Vagina (tissue), 2 donors: ENCODE measurements around the gene TTC1. TPM values are rescaled to one million over a fixed set of nuclear protein-coding genes. Genes with fewer than 3 reads are reported as not detected.

Experiments
- DNase-seq, 2 donors: peaks; one replicate each; pipeline ENCODE4 v3.0.0-alpha.2; 2017; ENCODE audit errors: extremely low spot score in 2 of 2
- H3K27ac ChIP-seq: fragments of 200-600 bp; sonication (generic); one replicate; pipeline ENCODE4 v1.5.1; 2019
- H3K27me3 ChIP-seq: fragments of 200-600 bp; sonication (generic); one replicate; pipeline ENCODE4 v1.5.1; 2019
- H3K36me3 ChIP-seq, 2 donors: fragments of 200-600 bp; sonication (generic); one replicate each; pipeline ENCODE4 v1.5.1; 2017 to 2019
- H3K4me1 ChIP-seq: fragments of 200-600 bp; sonication (generic); one replicate; pipeline ENCODE4 v1.5.1; 2019
- H3K4me3 ChIP-seq, 2 donors: fragments of 200-600 bp; sonication (generic); 1 replicate in 1 of 2; 2 replicates in 1 of 2; pipeline ENCODE4 v1.5.1; 2016 to 2019
- H3K9me3 ChIP-seq: fragments of 200-600 bp; sonication (generic); one replicate; pipeline ENCODE4 v1.5.1; 2019
- POLR2A ChIP-seq, 2 donors: fragments of 450-650 bp; IDR thresholded peaks; one replicate each; pipeline ENCODE4 v1.6.1; 2017; ENCODE audit warnings: antibody characterized with exemption in 2 of 2, mild to moderate bottlenecking in 2 of 2, moderate library complexity in 2 of 2
- POLR2AphosphoS5 ChIP-seq, 2 donors: sonication (generic); formaldehyde crosslinking; IDR thresholded peaks; one replicate each; pipeline ENCODE4 v1.9.0; 2017; ENCODE audit warnings: antibody characterized with exemption in 2 of 2, mild to moderate bottlenecking in 2 of 2, low read depth in 1 of 2; ENCODE audit not compliant: insufficient read depth in 1 of 2
- intact Hi-C: fragments of 100-400 bp; cut with DNase I; formaldehyde crosslinking; loops from one replicate; pipeline ENCODE4 v1.15.1; 2023
- total RNA-seq: library from RNA; depleted of rRNA; stranded (reverse); fragments of >200 nt; gene quantifications from one replicate; pipeline ENCODE4 v1.2.3, GENCODE V29; 2016
- TF ChIP-seq, protein P1 (sequence below), 3 experiments: fragments of 450-650 bp in 2 of 3; fragments of 200-600 bp in 1 of 3; sonication (generic) in 1 of 3; IDR thresholded peaks; one replicate each; pipeline ENCODE4 v1.5.1; 2017 to 2019; ENCODE audit warnings: antibody characterized with exemption in 3 of 3, mild to moderate bottlenecking in 2 of 3, moderate library complexity in 2 of 3

Gene TTC1
- total RNA-seq, 1 donor from 2014 or later: 29.7 TPM

DNA sequence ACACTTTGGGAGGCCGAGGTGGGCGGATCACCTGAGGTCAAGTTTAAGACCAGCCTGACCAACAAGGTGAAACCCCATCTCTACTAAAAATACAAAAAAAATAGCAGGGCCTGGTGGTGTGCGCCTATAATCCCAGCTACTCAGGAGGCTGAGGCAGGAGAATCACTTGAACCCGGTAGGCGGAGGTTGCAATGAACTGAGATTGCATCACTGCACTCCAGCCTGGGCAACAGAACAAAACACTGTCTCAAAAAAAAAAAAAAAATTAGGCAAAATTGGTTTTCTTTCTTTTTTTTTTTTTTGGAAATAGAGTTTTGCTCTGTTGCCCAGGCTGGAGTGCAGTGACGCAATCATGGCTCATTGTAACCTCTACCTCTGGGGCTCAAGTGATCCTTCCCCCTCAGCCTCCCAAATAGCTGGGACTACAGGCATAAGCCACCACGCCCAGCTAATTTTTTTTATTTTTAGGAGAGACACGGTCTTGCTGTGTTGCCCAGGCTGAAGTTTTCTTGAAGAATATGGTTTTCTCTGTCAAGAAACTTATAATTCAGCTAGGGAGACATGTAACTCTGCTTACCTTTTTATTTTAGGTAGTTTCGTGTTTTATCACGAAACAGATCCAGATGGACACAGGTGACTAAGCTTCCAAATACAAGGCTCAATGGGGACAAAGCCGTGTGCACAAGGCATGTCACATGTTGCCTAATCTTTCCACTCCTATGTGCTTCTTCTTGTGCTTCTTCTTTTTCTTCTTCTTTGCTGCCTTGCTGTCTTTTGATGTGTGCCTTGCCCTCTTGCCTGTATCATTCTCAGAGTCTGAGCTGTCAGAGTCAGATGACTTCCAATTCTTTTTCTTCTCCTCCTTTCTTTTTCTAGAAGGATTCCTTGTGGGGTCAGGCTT is 14.3 kb downstream of the TTC1 start:
- Histone ChIP-seq H3K4me3 (no peak overlapping the region), H3K36me3 (no peaks in the 10 kb centered on the region), H3K4me1 (peaks cover 6% of the 10 kb centered on the region), H3K27me3 (no peaks in the 10 kb centered on the region), H3K27ac (peak overlapping the region; percentile 62), H3K9me3 (no peaks in the 10 kb centered on the region)
- no peak for DNase-seq
- intact Hi-C loops: loop anchor here (5.0 to 10.0 kb wide), 2 partner anchors 324 to 362 kb away; no protein-coding TSS in a partner anchor
- TF ChIP-seq, protein P1, sequence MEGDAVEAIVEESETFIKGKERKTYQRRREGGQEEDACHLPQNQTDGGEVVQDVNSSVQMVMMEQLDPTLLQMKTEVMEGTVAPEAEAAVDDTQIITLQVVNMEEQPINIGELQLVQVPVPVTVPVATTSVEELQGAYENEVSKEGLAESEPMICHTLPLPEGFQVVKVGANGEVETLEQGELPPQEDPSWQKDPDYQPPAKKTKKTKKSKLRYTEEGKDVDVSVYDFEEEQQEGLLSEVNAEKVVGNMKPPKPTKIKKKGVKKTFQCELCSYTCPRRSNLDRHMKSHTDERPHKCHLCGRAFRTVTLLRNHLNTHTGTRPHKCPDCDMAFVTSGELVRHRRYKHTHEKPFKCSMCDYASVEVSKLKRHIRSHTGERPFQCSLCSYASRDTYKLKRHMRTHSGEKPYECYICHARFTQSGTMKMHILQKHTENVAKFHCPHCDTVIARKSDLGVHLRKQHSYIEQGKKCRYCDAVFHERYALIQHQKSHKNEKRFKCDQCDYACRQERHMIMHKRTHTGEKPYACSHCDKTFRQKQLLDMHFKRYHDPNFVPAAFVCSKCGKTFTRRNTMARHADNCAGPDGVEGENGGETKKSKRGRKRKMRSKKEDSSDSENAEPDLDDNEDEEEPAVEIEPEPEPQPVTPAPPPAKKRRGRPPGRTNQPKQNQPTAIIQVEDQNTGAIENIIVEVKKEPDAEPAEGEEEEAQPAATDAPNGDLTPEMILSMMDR (IDR thresholded peaks at IDR 0.05): no peak
- TF ChIP-seq POLR2A (IDR thresholded peaks at IDR 0.05): no peak
- no peak for TF ChIP-seq POLR2AphosphoS5 (IDR thresholded peaks at IDR 0.05; ENCODE audit: insufficient read depth in 1 of 2, low read depth in 1 of 2)

DNA sequence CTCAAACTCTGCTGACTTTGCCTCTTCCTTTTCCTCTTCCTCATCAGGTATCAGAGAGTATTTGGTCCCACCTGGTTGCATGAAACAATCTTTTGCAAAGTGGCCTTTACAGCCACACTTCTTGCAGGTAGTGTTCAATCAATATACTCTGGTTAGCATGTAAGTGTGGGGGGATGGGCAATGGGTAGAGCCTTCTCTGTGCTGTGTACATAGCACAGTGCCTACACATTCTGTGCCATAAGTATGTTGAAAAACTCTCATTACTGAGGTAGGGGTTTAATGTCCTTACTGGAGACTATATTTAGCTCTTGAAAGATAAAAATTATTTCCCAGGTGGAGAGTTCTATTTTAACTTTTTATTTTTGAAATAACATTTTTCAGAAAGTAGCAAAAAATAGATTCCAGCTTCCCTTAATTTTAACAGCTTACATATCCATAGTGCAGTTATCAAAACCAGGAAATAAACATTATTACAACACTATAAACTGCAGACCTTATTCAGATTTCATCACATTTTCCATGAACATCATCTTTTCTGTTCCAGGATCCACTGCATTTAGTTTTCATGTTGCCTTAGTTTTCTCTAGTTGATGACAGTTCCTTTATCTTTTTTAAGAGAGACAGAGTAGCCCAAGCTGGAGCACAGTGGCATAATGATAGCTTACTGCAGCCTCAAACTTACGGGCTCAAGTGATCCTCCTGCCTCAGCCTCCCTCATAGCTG is 15.1 kb downstream of the TTC1 start:
- H3K4me1 ChIP-seq: peaks cover 6% of the 10 kb centered on the region
- H3K27ac ChIP-seq: peak overlapping the region; percentile 62
- no peaks in the 10 kb centered on the region for H3K36me3 ChIP-seq
- TF ChIP-seq, protein P1 (IDR thresholded peaks at IDR 0.05): no peak
- TF ChIP-seq POLR2AphosphoS5 (IDR thresholded peaks at IDR 0.05; ENCODE audit: insufficient read depth in 1 of 2, low read depth in 1 of 2) (no peak), POLR2A (IDR thresholded peaks at IDR 0.05) (no peak)
- no peak for DNase-seq
- H3K27me3 ChIP-seq: no peaks in the 10 kb centered on the region
- no peak overlapping the region for H3K4me3 ChIP-seq
- intact Hi-C loops: loop anchor here (5.0 to 10.0 kb wide), 2 partner anchors 323 to 361 kb away; no protein-coding TSS in a partner anchor
- no peaks in the 10 kb centered on the region for H3K9me3 ChIP-seq

GRCh38 chr5:160029004-160029403 is 20.1 kb downstream of the TTC1 start:
- H3K36me3 ChIP-seq: no peaks in the 10 kb centered on the region
- intact Hi-C loops: loop anchor here (5.0 to 10.0 kb wide), 2 partner anchors 168 to 356 kb away; no protein-coding TSS in a partner anchor
- no peak for TF ChIP-seq POLR2AphosphoS5 (IDR thresholded peaks at IDR 0.05; ENCODE audit: insufficient read depth in 1 of 2, low read depth in 1 of 2)
- TF ChIP-seq, protein P1 (IDR thresholded peaks at IDR 0.05): no peak
- TF ChIP-seq POLR2A (IDR thresholded peaks at IDR 0.05): no peak

DNA sequence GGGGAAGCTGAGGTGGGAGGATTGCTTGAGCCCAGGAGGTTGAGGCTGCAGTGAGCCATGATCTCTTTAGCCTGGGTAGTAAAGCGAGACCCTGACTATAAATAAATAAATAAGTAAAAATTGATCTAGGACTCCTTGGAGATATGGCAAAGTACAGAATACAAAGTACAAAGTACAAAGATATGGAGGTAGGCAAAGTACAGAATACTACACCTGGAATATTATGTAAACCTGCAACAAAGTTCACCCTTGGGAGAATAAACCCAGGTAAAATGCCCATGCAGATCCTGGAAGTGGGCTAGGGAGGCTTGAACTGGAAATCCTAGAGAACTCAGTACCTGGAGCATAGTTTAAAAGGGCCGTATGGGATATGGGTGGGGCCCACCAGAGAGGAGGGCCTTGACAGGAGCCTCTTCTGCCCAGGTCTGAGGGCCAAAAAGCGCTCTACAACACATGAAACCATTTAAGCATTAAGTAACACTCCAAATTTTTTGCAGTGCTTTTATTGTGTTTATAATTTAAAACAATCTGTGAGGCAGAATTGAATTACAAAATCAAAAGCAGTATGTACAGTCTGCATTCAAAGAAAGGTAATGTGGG is 20.7 kb downstream of the TTC1 start:
- peaks cover 17% of the 10 kb centered on the region for H3K4me1 ChIP-seq
- H3K36me3 ChIP-seq: peaks cover 0 to 6% of the 10 kb centered on the region in 2 donors
- no peak overlapping the region for H3K4me3 ChIP-seq
- DNase-seq: no peak
- no peaks in the 10 kb centered on the region for H3K27me3 ChIP-seq
- TF ChIP-seq POLR2A (IDR thresholded peaks at IDR 0.05): no peak
- TF ChIP-seq, protein P1 (IDR thresholded peaks at IDR 0.05): no peak
- no peak for TF ChIP-seq POLR2AphosphoS5 (IDR thresholded peaks at IDR 0.05; ENCODE audit: insufficient read depth in 1 of 2, low read depth in 1 of 2)
- peak overlapping the region; percentile 55 for H3K27ac ChIP-seq
- intact Hi-C loops: loop anchor here (5.0 to 10.0 kb wide), 2 partner anchors 168 to 355 kb away; no protein-coding TSS in a partner anchor
- H3K9me3 ChIP-seq: no peaks in the 10 kb centered on the region

More at GRCh38 chr5:160029004-160029403, 20.1 kb downstream of the TTC1 start:
- Histone ChIP-seq H3K27ac (no peak overlapping the region), H3K4me3 (no peak overlapping the region), H3K9me3 (no peaks in the 10 kb centered on the region), H3K4me1 (peaks cover 17% of the 10 kb centered on the region), H3K27me3 (no peaks in the 10 kb centered on the region)
- no peak for DNase-seq
